Mucosa of rectum (tissue), 2 donors: Measurements from ENCODE around the gene DGKI.

Experiments used
- H3K27ac ChIP-seq, 2 donors: one replicate each; pipeline ENCODE4 v1.7.0; 2013; ENCODE audit warnings: inconsistent platforms in 2 of 2, low read depth in 2 of 2, low read length in 2 of 2
- H3K27me3 ChIP-seq, 2 donors: one replicate each; pipeline ENCODE4 v1.7.0; 2013; ENCODE audit warnings: low read length in 2 of 2; ENCODE audit not compliant: control insufficient read depth in 2 of 2, insufficient read depth in 2 of 2
- H3K36me3 ChIP-seq, 2 donors: one replicate each; pipeline ENCODE4 v1.7.0; 2013; ENCODE audit warnings: low read length in 2 of 2; ENCODE audit not compliant: control insufficient read depth in 2 of 2, insufficient read depth in 2 of 2
- H3K4me1 ChIP-seq, 2 donors: one replicate each; pipeline ENCODE4 v1.7.0; 2013; ENCODE audit warnings: low read length in 2 of 2, mild to moderate bottlenecking in 1 of 2; ENCODE audit not compliant: control insufficient read depth in 2 of 2, insufficient read depth in 2 of 2
- H3K4me3 ChIP-seq, 2 donors: one replicate each; pipeline ENCODE4 v1.7.0; 2013; ENCODE audit warnings: low read length in 2 of 2
- H3K9ac ChIP-seq, 2 donors: one replicate each; pipeline ENCODE4 v1.7.0; 2013; ENCODE audit warnings: low read length in 2 of 2, low read depth in 1 of 2, mild to moderate bottlenecking in 1 of 2
- H3K9me3 ChIP-seq, 2 donors: one replicate each; pipeline ENCODE4 v1.7.0; 2013; ENCODE audit warnings: low read length in 2 of 2; ENCODE audit not compliant: control insufficient read depth in 2 of 2
- donor health status: healthy.
- donor health status: Normal muscosa, but diverticular disease.

The DGKI gene

GRCh38 chr7:137846827-137847567 lies at the start of gene DGKI:
DGKI (minus strand) TSS chr7:137846974.
- Histone ChIP-seq H3K4me3 (peak within 1 kb of the TSS in 1 of 2 donors; percentile 3), H3K9me3 (no peaks in the 10 kb centered on the region), H3K27me3 (peaks cover 28 to 37% of the 10 kb centered on the region in 2 donors), H3K9ac (no peak within 1 kb of the TSS), H3K4me1 (peaks cover 2 to 5% of the 10 kb centered on the region in 2 donors), H3K27ac (no peak within 1 kb of the TSS), H3K36me3 (no peaks in the 10 kb centered on the region)

DNA sequence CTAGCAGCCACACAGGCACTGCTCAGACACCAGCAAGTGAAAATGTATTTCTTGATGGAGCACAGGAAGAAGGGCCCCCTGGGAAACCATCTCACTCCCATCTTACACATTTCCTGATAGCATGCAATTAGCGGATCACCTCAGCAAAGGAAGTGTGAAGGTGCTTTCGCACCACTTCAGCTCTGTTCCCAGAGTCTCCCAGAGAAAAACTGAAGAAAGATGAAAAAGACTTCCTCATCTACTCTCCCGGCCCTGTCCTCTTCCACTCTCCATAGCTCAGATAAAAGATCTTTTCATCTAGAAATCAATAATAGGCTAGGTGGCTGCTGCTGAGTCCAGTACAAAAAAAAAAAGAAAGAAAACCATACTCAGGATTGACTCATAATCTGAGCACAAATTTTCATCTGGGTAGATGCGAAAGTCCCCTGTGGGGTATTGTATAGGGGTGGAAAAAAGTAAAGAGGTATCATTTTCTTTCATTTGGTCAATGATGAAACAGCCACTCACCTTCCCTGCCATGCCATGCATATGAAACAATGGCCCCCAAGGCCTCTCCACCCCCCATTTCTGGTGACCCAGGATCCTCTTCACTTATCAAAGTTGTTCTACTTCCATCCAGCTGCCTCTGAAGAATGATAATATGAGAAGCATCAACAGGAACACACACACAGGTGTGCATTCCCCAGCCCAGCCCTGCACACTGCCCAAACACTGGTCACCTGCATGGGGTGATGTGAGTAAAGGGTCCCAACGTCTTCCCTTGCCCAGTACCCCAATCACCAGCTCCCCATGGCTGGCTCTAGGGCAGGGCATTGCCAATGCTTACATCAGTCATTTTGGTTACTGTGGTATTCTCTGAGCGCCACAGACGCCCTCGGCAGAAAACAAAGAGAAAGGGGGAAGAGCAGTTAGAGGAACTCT lies 48.8 kb upstream of the DGKI start:
- H3K36me3 ChIP-seq: peaks cover 16 to 25% of the 10 kb centered on the region in 2 donors
- H3K9ac ChIP-seq: no peak overlapping the region
- no peaks in the 10 kb centered on the region for H3K9me3 ChIP-seq
- peaks cover 0 to 9% of the 10 kb centered on the region in 2 donors for H3K4me1 ChIP-seq
- no peak overlapping the region for H3K4me3 ChIP-seq
- no peaks in the 10 kb centered on the region for H3K27me3 ChIP-seq
- no peak overlapping the region for H3K27ac ChIP-seq

GRCh38 chr7:137893143-137893742 lies 46.5 kb upstream of the DGKI start:
- peaks cover 19 to 22% of the 10 kb centered on the region in 2 donors for H3K36me3 ChIP-seq
- no peak overlapping the region for H3K4me3 ChIP-seq
- no peaks in the 10 kb centered on the region for H3K27me3 ChIP-seq
- H3K27ac ChIP-seq: no peak overlapping the region
- no peaks in the 10 kb centered on the region for H3K9me3 ChIP-seq
- no peak overlapping the region for H3K9ac ChIP-seq
- H3K4me1 ChIP-seq: peaks cover 3% of the 10 kb centered on the region in 2 donors

GRCh38 chr7:137891016-137891655 lies 44.4 kb upstream of the DGKI start:
- peaks cover 3 to 6% of the 10 kb centered on the region in 2 donors for H3K4me1 ChIP-seq
- no peaks in the 10 kb centered on the region for H3K27me3 ChIP-seq
- no peak overlapping the region for H3K9ac ChIP-seq
- H3K4me3 ChIP-seq: no peak overlapping the region
- H3K9me3 ChIP-seq: no peaks in the 10 kb centered on the region
- H3K36me3 ChIP-seq: peaks cover 15 to 19% of the 10 kb centered on the region in 2 donors
- no peak overlapping the region for H3K27ac ChIP-seq

GRCh38 chr7:137890449-137890921 lies 43.7 kb upstream of the DGKI start:
- Histone ChIP-seq H3K9me3 (no peaks in the 10 kb centered on the region), H3K27me3 (no peaks in the 10 kb centered on the region), H3K27ac (no peak overlapping the region), H3K9ac (no peak overlapping the region), H3K4me1 (peaks cover 3 to 6% of the 10 kb centered on the region in 2 donors), H3K36me3 (peaks cover 13 to 14% of the 10 kb centered on the region in 2 donors), H3K4me3 (no peak overlapping the region)

- no peak overlapping the region for H3K27ac ChIP-seq
- H3K9me3 ChIP-seq: no peaks in the 10 kb centered on the region
- no peak overlapping the region for H3K4me3 ChIP-seq
- H3K4me1 ChIP-seq: peaks cover 3 to 6% of the 10 kb centered on the region in 2 donors
- H3K27me3 ChIP-seq: no peaks in the 10 kb centered on the region
- H3K9ac ChIP-seq: no peak overlapping the region
- H3K36me3 ChIP-seq: peaks cover 15 to 17% of the 10 kb centered on the region in 2 donors
Observed at GRCh38 chr7:137888241-137888640, 41.5 kb upstream of the DGKI start.

DNA sequence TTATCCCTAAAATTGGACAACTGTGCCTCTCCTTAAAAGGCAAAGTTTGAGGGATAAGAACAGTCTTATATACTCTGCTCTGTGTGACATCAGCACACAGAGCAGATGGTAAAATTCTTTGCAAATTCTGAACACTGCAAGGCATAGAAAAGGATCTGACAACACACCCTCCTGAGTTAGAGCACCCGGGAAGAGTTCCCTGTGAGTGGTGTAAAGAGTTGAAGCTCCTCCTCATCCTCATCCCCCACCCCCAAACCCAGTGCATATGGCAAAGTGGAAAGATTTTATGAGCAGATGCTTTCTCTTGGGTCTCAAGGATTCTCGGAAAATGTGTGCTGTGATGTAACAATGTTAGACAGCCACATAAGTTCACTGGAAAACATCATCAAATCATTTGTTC lies 40.0 kb upstream of the DGKI start:
- H3K4me1 ChIP-seq: peaks cover 3 to 6% of the 10 kb centered on the region in 2 donors
- H3K9me3 ChIP-seq: no peaks in the 10 kb centered on the region
- no peak overlapping the region for H3K27ac ChIP-seq
- H3K27me3 ChIP-seq: no peaks in the 10 kb centered on the region
- H3K36me3 ChIP-seq: peaks cover 27% of the 10 kb centered on the region in 2 donors
- H3K9ac ChIP-seq: no peak overlapping the region
- no peak overlapping the region for H3K4me3 ChIP-seq

GRCh38 chr7:137886281-137886680 lies 39.5 kb upstream of the DGKI start:
- no peaks in the 10 kb centered on the region for H3K27me3 ChIP-seq
- peaks cover 32% of the 10 kb centered on the region in 2 donors for H3K36me3 ChIP-seq
- H3K4me3 ChIP-seq: no peak overlapping the region
- no peak overlapping the region for H3K9ac ChIP-seq
- H3K9me3 ChIP-seq: no peaks in the 10 kb centered on the region
- no peak overlapping the region for H3K27ac ChIP-seq
- H3K4me1 ChIP-seq: peaks cover 3 to 6% of the 10 kb centered on the region in 2 donors

GRCh38 chr7:137885678-137886077 lies 38.9 kb upstream of the DGKI start:
- peaks cover 0 to 6% of the 10 kb centered on the region in 2 donors for H3K4me1 ChIP-seq
- no peak overlapping the region for H3K27ac ChIP-seq
- no peak overlapping the region for H3K4me3 ChIP-seq
- H3K36me3 ChIP-seq: peaks cover 34 to 36% of the 10 kb centered on the region in 2 donors
- H3K27me3 ChIP-seq: no peaks in the 10 kb centered on the region
- no peak overlapping the region for H3K9ac ChIP-seq
- H3K9me3 ChIP-seq: no peaks in the 10 kb centered on the region
